WTC11 (cell line): Measurements from ENCODE around the gene BCL11A. TPM values are rescaled to one million over a fixed set of nuclear protein-coding genes. Genes with fewer than 3 reads are reported as not detected.

Source experiments
- ATAC-seq: fragments of 200-7000 bp; cut with Tn5 transposase; 2 replicates; pipeline ENCODE4 v1.10.0; 2021; ENCODE audit warnings: mild to moderate bottlenecking, moderate library complexity
- CTCF ChIA-PET: fragments of 300-600 bp; sonication (Branson Sonifier 250); formaldehyde crosslinking; loops from one replicate; lab custom pipeline; 2021; ENCODE audit warnings: antibody characterized with exemption; lab: Charles Lee
- POLR2A ChIA-PET: fragments of 350-600 bp; sonication (Branson Sonifier 250); formaldehyde crosslinking; loops from one replicate; lab custom pipeline; 2021; ENCODE audit warnings: antibody characterized with exemption; lab: Charles Lee
- DNase-seq: peaks from one replicate; pipeline ENCODE4 v3.0.0; 2021; ENCODE audit warnings: low spot score
- H3K27ac Mint-ChIP-seq: 2 replicates; pipeline ENCODE4 v1.8.0; 2021; ENCODE audit warnings: mixed read lengths
- H3K27me3 Mint-ChIP-seq: 2 replicates; pipeline ENCODE4 v1.8.0; 2021; ENCODE audit warnings: low read depth, mild to moderate bottlenecking, moderate library complexity, mixed read lengths
- H3K36me3 Mint-ChIP-seq: 2 replicates; pipeline ENCODE4 v1.8.0; 2021; ENCODE audit warnings: mixed read lengths
- H3K4me1 Mint-ChIP-seq: 2 replicates; pipeline ENCODE4 v1.8.0; 2022; ENCODE audit warnings: mixed read lengths
- H3K4me3 Mint-ChIP-seq: 2 replicates; pipeline ENCODE4 v1.8.0; 2021; ENCODE audit warnings: mild to moderate bottlenecking, moderate library complexity, mixed read lengths
- H3K9me3 Mint-ChIP-seq: 2 replicates; pipeline ENCODE4 v1.8.0; 2021; ENCODE audit warnings: mixed read lengths
- CBFB ChIP-seq: sonication (generic); formaldehyde crosslinking; IDR thresholded peaks from 2 replicates; pipeline ENCODE4 v1.8.1; 2022; ENCODE audit warnings: mild to moderate bottlenecking, low read depth, missing genetic modification reagents
- CREM ChIP-seq: sonication (generic); formaldehyde crosslinking; IDR thresholded peaks from 2 replicates; pipeline ENCODE4 v1.8.1; 2022; ENCODE audit warnings: mild to moderate bottlenecking, missing genetic modification reagents, moderate library complexity
- ETV6 ChIP-seq: sonication (generic); formaldehyde crosslinking; IDR thresholded peaks from 2 replicates; pipeline ENCODE4 v1.8.1; 2022; ENCODE audit warnings: mild to moderate bottlenecking, missing genetic modification reagents
- GTF2I ChIP-seq: fragments of 250-450 bp; sonication (Bioruptor Pico); conservative IDR thresholded peaks from 2 replicates; pipeline ENCODE4 v1.4.0; 2021; ENCODE audit warnings: mild to moderate bottlenecking
- SMAD4 ChIP-seq: sonication (generic); formaldehyde crosslinking; IDR thresholded peaks from 2 replicates; pipeline ENCODE4 v1.8.0; 2022; ENCODE audit warnings: mild to moderate bottlenecking, missing genetic modification reagents
- ZNF121 ChIP-seq: sonication (generic); formaldehyde crosslinking; IDR thresholded peaks from 2 replicates; pipeline ENCODE4 v1.8.0; 2023; ENCODE audit warnings: missing genetic modification reagents
- ZNF138 ChIP-seq: sonication (generic); formaldehyde crosslinking; conservative IDR thresholded peaks from 2 replicates; pipeline ENCODE4 v1.8.1; 2022; ENCODE audit warnings: mild to moderate bottlenecking, moderate library complexity, missing genetic modification reagents
- ZNF263 ChIP-seq: sonication (generic); formaldehyde crosslinking; IDR thresholded peaks from 2 replicates; pipeline ENCODE4 v1.8.1; 2022; ENCODE audit warnings: low read depth, mild to moderate bottlenecking, moderate library complexity, missing genetic modification reagents
- ZNF423 ChIP-seq: fragments of 250-450 bp; sonication (Bioruptor Pico); IDR thresholded peaks from 2 replicates; pipeline ENCODE4 v2.1.2; 2022; ENCODE audit warnings: mild to moderate bottlenecking, moderate library complexity
- total RNA-seq: library from RNA; stranded (reverse); gene quantifications from 3 replicates; pipeline ENCODE4 v1.2.3, GENCODE V29; 2021
- TF ChIP-seq, protein P1 (sequence below): sonication (generic); formaldehyde crosslinking; IDR thresholded peaks from 2 replicates; pipeline ENCODE4 v1.8.1; 2022; ENCODE audit warnings: low read depth, mild to moderate bottlenecking, moderate library complexity, missing genetic modification reagents, borderline replicate concordance
- TF ChIP-seq, protein P2 (sequence below): fragments of 250-450 bp; sonication (Bioruptor Pico); IDR thresholded peaks from 2 replicates; pipeline ENCODE4 v1.8.0; 2021; ENCODE audit warnings: mild to moderate bottlenecking
- TF ChIP-seq, protein P3 (sequence below): fragments of 200-600 bp; IDR thresholded peaks from 2 replicates; pipeline ENCODE4 v1.8.0; 2022; ENCODE audit warnings: antibody characterized with exemption
- TF ChIP-seq, protein P4 (sequence below): sonication (generic); formaldehyde crosslinking; IDR thresholded peaks from 2 replicates; pipeline ENCODE4 v1.8.1; 2023; ENCODE audit warnings: mild to moderate bottlenecking, moderate library complexity, missing genetic modification reagents
- TF ChIP-seq, protein P5 (sequence below): sonication (generic); formaldehyde crosslinking; IDR thresholded peaks from 2 replicates; pipeline ENCODE4 v1.8.0; 2022; ENCODE audit warnings: mild to moderate bottlenecking, missing genetic modification reagents
- TF ChIP-seq, protein P6 (sequence below): sonication (generic); formaldehyde crosslinking; IDR thresholded peaks from 2 replicates; pipeline ENCODE4 v1.8.1; 2022; ENCODE audit warnings: missing genetic modification reagents, borderline replicate concordance
- TF ChIP-seq, protein P7 (sequence below): sonication (generic); formaldehyde crosslinking; IDR thresholded peaks from 2 replicates; pipeline ENCODE4 v1.8.1; 2023; ENCODE audit warnings: mild to moderate bottlenecking, missing genetic modification reagents
- TF ChIP-seq, protein P8 (sequence below): sonication (generic); formaldehyde crosslinking; IDR thresholded peaks from 2 replicates; pipeline ENCODE4 v1.8.1; 2023; ENCODE audit warnings: mild to moderate bottlenecking, missing genetic modification reagents, moderate library complexity
- TF ChIP-seq, protein P9 (sequence below): sonication (generic); formaldehyde crosslinking; IDR thresholded peaks from 2 replicates; pipeline ENCODE4 v1.8.1; 2022; ENCODE audit warnings: mild to moderate bottlenecking, missing genetic modification reagents, moderate library complexity, borderline replicate concordance

BCL11A gene
- total RNA-seq, 1 experiment from 2014 or later = 53.2 TPM

DNA sequence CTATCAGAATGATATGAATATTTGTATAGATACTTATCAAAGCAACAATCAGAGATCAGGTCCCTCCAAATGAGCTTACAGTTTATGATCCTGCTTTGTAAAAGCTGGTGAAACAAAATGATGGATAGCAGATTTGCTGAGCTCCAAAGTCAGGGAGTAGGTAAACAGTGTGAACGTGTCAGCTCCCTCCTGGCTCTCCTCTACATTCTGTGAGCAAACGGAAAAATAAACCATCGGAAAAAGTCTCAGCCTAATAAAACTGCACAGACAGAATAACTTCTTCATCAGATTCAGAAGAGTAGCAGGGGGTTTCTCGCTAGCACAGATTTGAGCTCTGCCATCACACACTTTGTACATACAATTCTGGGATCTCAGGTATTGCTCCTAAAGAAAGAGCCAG lies 51.3 kb downstream of the BCL11A start (continued):
- TF ChIP-seq, protein P1, sequence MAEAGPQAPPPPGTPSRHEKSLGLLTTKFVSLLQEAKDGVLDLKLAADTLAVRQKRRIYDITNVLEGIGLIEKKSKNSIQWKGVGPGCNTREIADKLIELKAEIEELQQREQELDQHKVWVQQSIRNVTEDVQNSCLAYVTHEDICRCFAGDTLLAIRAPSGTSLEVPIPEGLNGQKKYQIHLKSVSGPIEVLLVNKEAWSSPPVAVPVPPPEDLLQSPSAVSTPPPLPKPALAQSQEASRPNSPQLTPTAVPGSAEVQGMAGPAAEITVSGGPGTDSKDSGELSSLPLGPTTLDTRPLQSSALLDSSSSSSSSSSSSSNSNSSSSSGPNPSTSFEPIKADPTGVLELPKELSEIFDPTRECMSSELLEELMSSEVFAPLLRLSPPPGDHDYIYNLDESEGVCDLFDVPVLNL (CRISPR knock-in tag) = no peak
- no peak for TF ChIP-seq SMAD4
- TF ChIP-seq ZNF423 (CRISPR knock-in tag) = no peak
- TF ChIP-seq, protein P2, sequence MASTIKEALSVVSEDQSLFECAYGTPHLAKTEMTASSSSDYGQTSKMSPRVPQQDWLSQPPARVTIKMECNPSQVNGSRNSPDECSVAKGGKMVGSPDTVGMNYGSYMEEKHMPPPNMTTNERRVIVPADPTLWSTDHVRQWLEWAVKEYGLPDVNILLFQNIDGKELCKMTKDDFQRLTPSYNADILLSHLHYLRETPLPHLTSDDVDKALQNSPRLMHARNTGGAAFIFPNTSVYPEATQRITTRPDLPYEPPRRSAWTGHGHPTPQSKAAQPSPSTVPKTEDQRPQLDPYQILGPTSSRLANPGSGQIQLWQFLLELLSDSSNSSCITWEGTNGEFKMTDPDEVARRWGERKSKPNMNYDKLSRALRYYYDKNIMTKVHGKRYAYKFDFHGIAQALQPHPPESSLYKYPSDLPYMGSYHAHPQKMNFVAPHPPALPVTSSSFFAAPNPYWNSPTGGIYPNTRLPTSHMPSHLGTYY = no peak

DNA sequence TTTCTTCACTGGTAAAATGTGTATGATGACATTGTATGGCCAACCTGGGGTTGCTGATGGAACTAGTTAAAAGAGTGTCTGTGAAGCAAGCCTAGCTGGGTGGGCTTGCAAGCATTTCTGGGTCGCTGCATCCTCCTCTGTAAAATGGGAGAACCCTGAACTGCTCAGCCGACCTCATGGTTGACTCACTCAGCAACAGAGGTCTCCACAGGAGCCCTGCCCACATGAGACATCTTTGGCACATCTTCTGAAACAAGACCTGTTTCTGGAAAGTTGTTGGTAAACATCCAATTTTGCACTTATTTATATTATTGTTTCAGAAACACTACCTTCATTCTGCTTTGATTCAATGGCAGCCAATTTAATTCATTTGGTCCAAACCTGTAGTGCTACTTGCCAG lies 52.6 kb downstream of the BCL11A start:
- Mint-ChIP-seq H3K4me3 (no peak overlapping the region), H3K9me3 (no peaks in the 10 kb centered on the region), H3K27me3 (no peaks in the 10 kb centered on the region), H3K27ac (no peak overlapping the region), H3K36me3 (peaks cover 9% of the 10 kb centered on the region; the same call in 1 of the 2 replicates), H3K4me1 (peaks cover 69% of the 10 kb centered on the region)
- no peak for TF ChIP-seq CREM (CRISPR knock-in tag)
- POLR2A ChIA-PET = no interaction called here
- no peak for DNase-seq
- CTCF ChIA-PET = no interaction called here
- no peak for ATAC-seq

DNA sequence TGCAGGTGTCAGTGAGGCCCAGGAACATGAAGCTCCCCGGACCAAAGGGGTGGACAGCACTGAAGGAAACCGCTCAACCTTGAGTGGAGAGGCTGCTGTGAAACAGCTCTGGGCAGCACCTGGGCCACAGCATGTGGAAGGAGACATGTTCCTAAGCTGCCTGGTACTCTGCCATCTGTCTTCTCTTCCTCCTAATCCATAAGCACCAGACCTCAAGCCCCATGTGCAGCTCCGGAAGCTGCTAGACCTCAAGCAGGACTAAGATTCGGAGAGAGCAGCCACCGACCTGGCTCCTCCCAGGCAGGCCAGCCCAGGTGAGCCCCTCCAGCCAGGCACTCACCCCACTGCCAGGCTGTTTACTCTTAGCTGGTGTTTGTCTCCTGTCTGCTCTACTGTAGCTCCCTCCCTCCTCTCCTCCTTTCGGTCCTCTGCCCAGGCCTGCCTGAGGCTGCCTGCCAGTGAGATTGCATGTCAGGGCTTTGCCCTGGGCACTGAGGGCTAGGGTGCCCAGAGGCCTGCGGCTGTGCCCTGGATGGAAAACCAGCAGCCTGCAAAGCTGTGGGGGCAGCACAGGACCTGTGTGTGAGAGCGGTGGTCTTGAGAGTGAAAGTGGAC lies 53.7 kb downstream of the BCL11A start:
- no peak; the same call in 1 of the 2 replicates for ATAC-seq
- TF ChIP-seq CBFB (CRISPR knock-in tag) (no peak), ZNF121 (no peak), ZNF138 (CRISPR knock-in tag) (no peak), ETV6 (CRISPR knock-in tag) (no peak), SMAD4 (no peak), ZNF263 (CRISPR knock-in tag) (no peak), GTF2I (CRISPR knock-in tag) (no peak)
- TF ChIP-seq, protein P3, sequence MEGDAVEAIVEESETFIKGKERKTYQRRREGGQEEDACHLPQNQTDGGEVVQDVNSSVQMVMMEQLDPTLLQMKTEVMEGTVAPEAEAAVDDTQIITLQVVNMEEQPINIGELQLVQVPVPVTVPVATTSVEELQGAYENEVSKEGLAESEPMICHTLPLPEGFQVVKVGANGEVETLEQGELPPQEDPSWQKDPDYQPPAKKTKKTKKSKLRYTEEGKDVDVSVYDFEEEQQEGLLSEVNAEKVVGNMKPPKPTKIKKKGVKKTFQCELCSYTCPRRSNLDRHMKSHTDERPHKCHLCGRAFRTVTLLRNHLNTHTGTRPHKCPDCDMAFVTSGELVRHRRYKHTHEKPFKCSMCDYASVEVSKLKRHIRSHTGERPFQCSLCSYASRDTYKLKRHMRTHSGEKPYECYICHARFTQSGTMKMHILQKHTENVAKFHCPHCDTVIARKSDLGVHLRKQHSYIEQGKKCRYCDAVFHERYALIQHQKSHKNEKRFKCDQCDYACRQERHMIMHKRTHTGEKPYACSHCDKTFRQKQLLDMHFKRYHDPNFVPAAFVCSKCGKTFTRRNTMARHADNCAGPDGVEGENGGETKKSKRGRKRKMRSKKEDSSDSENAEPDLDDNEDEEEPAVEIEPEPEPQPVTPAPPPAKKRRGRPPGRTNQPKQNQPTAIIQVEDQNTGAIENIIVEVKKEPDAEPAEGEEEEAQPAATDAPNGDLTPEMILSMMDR = no peak
- TF ChIP-seq, protein P4, sequence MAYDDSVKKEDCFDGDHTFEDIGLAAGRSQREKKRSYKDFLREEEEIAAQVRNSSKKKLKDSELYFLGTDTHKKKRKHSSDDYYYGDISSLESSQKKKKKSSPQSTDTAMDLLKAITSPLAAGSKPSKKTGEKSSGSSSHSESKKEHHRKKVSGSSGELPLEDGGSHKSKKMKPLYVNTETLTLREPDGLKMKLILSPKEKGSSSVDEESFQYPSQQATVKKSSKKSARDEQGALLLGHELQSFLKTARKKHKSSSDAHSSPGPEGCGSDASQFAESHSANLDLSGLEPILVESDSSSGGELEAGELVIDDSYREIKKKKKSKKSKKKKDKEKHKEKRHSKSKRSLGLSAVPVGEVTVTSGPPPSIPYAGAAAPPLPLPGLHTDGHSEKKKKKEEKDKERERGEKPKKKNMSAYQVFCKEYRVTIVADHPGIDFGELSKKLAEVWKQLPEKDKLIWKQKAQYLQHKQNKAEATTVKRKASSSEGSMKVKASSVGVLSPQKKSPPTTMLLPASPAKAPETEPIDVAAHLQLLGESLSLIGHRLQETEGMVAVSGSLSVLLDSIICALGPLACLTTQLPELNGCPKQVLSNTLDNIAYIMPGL (CRISPR knock-in tag) = no peak
- TF ChIP-seq, protein P5, sequence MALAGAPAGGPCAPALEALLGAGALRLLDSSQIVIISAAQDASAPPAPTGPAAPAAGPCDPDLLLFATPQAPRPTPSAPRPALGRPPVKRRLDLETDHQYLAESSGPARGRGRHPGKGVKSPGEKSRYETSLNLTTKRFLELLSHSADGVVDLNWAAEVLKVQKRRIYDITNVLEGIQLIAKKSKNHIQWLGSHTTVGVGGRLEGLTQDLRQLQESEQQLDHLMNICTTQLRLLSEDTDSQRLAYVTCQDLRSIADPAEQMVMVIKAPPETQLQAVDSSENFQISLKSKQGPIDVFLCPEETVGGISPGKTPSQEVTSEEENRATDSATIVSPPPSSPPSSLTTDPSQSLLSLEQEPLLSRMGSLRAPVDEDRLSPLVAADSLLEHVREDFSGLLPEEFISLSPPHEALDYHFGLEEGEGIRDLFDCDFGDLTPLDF = no peak
- TF ChIP-seq, protein P6, sequence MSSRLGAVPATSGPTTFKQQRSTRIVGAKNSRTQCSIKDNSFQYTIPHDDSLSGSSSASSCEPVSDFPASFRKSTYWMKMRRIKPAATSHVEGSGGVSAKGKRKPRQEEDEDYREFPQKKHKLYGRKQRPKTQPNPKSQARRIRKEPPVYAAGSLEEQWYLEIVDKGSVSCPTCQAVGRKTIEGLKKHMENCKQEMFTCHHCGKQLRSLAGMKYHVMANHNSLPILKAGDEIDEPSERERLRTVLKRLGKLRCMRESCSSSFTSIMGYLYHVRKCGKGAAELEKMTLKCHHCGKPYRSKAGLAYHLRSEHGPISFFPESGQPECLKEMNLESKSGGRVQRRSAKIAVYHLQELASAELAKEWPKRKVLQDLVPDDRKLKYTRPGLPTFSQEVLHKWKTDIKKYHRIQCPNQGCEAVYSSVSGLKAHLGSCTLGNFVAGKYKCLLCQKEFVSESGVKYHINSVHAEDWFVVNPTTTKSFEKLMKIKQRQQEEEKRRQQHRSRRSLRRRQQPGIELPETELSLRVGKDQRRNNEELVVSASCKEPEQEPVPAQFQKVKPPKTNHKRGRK (CRISPR knock-in tag) = no peak
- TF ChIP-seq, protein P1 (CRISPR knock-in tag) = no peak
- TF ChIP-seq, protein P7, sequence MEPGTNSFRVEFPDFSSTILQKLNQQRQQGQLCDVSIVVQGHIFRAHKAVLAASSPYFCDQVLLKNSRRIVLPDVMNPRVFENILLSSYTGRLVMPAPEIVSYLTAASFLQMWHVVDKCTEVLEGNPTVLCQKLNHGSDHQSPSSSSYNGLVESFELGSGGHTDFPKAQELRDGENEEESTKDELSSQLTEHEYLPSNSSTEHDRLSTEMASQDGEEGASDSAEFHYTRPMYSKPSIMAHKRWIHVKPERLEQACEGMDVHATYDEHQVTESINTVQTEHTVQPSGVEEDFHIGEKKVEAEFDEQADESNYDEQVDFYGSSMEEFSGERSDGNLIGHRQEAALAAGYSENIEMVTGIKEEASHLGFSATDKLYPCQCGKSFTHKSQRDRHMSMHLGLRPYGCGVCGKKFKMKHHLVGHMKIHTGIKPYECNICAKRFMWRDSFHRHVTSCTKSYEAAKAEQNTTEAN (CRISPR knock-in tag) = no peak
- TF ChIP-seq, protein P8, sequence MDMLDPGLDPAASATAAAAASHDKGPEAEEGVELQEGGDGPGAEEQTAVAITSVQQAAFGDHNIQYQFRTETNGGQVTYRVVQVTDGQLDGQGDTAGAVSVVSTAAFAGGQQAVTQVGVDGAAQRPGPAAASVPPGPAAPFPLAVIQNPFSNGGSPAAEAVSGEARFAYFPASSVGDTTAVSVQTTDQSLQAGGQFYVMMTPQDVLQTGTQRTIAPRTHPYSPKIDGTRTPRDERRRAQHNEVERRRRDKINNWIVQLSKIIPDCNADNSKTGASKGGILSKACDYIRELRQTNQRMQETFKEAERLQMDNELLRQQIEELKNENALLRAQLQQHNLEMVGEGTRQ (CRISPR knock-in tag) = no peak
- TF ChIP-seq, protein P9, sequence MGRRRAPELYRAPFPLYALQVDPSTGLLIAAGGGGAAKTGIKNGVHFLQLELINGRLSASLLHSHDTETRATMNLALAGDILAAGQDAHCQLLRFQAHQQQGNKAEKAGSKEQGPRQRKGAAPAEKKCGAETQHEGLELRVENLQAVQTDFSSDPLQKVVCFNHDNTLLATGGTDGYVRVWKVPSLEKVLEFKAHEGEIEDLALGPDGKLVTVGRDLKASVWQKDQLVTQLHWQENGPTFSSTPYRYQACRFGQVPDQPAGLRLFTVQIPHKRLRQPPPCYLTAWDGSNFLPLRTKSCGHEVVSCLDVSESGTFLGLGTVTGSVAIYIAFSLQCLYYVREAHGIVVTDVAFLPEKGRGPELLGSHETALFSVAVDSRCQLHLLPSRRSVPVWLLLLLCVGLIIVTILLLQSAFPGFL (CRISPR knock-in tag) = no peak

More for the DNA sequence above, 53.7 kb downstream of the BCL11A start:
- Mint-ChIP-seq H3K4me3 (no peak overlapping the region), H3K4me1 (peaks cover 65% of the 10 kb centered on the region), H3K27ac (no peak overlapping the region), H3K27me3 (no peaks in the 10 kb centered on the region), H3K36me3 (peaks cover 9% of the 10 kb centered on the region; the same call in 1 of the 2 replicates), H3K9me3 (no peaks in the 10 kb centered on the region)
- ChIA-PET CTCF (interaction anchor here (1.2 to 1.5 kb wide), 2 partner anchors 16 to 60 kb away, joined by 3 read pairs; no protein-coding TSS in a partner anchor), POLR2A (interaction anchor here (1.4 kb wide), 1 partner anchor 24 kb away, joined by 3 read pairs; no protein-coding TSS in a partner anchor)
- no peak for DNase-seq
